CD4-positive, alpha-beta T cell treated with Interleukin-2 at 100 ng/mL for 4 hours (primary cell): Measurements from ENCODE around the gene ARMCX6.
"Not testable (repeated sequence)": the region's sequence is repeated elsewhere in the genome, so short reads cannot be mapped to it uniquely, and the experiment has no call there.

Experiments used
- DNase-seq: peaks from one replicate; pipeline ENCODE4 v3.0.0-alpha.2; 2020; ENCODE audit warnings: low spot score

ARMCX6 gene

GRCh38 chrX:101617211-101618191, at the start of gene ARMCX6:
ARMCX6 (minus strand) TSS chrX:101618000; CDS start chrX:101616620, 1,380 bp downstream.
- peak; percentile 69 for DNase-seq

- peak; percentile 1 for DNase-seq
Measured at GRCh38 chrX:101659601-101660063, 41.8 kb upstream of the ARMCX6 start, which contains the start of gene ARMCX2. ARMCX2 (minus strand) TSS chrX:101659850; CDS start chrX:101657588, 2,262 bp downstream.

DNA sequence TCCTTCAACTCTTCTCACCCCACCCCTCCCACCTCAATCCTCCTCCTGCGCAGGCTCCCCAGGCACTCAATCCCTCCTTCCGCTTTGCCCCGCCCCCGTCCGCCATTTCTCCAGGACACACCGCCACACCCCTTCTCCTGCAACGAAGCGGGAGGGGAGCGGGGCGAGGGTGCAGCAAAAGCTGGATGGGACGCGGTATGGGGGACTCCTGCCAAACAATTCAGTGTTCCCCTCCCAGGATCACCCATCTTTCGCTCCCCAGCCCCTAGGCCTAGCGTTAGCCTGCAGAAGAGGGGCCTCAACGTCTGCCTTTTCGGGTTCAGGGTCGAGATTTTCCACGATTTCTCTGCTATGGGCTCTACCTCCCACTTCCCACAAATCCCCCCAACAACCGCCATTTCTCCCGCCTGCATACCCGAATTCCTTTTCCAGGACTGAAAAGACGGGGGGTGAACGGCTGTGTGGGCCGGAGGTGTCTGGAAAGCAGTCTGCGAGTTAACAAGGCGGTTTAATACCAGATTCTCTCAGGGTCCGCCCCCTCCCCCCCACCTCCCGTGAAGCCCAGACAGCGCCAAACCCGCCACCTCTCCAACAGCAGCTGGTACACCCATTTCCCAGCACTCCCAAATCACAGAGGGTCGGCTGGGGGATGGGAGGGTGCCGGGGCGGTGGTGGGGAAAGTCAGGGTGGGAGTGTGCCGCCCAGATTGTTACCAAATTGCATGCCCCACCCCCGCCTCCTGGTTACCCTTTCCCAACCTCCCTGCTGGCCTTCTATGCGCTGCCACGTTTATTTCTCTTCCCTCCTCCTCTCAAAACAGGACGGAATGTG, 41.1 kb upstream of the ARMCX6 start:
- DNase-seq = peak; percentile 48

- DNase-seq = no peak
Measured at GRCh38 chrX:101657495-101657894, 39.7 kb upstream of the ARMCX6 start.

GRCh38 chrX:101656817-101657216, 39.0 kb upstream of the ARMCX6 start:
- DNase-seq = no peak

- DNase-seq = peak; percentile 0
Measured at GRCh38 chrX:101655534-101655933, 37.7 kb upstream of the ARMCX6 start.

DNA sequence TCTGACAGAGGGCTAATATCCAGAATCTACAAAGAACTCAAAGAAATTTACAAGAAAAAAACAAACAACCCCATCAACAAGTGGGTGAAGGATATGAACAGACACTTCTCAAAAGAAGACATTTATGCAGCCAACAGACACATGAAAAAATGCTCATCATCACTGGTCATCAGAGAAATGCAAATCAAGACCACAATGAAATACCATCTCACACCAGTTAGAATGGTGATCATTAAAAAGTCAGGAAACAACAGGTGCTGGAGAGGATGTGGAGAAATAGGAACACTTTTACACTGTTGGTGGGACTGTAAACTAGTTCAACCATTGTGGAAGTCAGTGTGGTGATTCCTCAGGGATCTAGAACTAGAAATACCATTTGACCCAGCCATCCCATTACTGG, 29.9 kb upstream of the ARMCX6 start:
- not testable (repeated sequence) for DNase-seq

DNA sequence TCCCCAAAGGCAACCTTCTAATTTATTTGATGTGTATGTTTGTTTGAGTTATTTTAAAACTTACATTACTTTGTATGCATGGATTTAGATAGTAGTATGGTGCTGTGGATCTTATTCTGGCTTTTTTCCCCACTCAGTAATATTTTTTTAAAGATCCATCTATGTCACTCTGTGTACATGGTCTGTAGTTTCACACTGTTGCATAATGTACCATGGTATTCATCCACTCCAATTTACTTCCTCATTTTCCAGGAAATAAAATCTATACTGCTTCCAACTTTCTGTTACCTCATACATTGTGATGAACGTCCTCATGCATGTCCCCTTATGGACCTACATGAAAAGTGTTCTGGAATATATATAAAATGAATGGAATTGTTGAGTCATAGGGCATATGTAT, 24.3 kb upstream of the ARMCX6 start:
- DNase-seq = no peak

GRCh38 chrX:101639583-101639982, 21.8 kb upstream of the ARMCX6 start:
- DNase-seq = no peak

- DNase-seq = no peak
Measured at GRCh38 chrX:101619364-101619763, 1.6 kb upstream of the ARMCX6 start.

DNA sequence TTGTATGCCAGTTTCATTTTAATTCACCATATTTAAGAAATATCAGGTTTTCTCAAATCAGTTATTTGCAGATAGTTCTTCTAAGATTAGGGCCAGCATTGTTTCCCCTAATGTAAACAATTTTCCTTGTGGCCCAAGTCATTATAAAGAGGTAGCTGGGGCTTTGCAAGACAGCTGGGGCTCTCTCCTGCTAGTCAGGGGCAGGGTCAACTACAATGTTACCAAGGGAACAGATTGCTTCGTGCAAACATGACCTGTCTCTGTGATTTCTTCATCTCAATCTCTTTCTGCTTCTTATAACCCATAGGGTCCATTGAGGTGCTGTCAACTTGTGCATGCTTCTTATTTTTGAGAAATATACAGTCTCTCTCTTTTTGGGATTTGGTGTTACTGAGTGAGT, 12.1 kb downstream of the ARMCX6 start:
- DNase-seq = no peak

DNA sequence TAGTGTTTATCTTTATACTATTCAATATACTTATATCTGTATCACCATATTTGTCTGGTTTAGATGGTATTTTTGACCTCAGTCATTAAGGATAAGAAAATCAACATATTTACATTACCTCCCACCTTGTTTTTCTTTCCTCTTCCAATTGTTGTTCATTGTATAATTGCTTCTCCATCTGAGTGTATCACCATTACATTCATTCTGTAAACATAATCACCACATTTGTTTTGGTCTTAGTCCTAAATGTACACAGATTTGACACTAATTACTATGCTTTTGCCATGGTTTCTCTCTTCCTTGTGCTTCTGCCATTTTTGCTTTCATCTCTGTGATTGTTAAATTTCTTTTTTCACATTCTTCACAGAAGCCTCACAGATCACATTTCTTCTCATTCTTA, 12.7 kb downstream of the ARMCX6 start:
- no peak for DNase-seq

DNA sequence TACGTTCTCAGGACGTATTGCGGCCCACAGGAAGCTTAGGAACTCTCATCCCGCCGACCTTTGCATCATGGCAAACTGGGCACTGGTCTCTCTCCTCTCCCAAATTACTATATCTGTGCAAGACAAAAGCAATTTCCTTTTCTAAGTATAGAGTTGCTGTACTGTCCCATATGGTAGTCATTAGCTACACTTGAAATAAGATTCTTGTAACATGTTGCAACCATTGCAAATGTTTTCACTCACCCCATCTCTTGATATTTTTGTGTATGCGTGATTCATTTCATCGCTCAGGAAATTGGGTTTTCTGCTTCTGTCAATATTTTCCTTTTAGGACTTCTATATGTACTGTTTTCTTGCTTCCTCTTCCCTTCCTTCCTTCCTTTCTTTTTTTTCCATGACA, 15.7 kb downstream of the ARMCX6 start:
- no peak for DNase-seq

DNA sequence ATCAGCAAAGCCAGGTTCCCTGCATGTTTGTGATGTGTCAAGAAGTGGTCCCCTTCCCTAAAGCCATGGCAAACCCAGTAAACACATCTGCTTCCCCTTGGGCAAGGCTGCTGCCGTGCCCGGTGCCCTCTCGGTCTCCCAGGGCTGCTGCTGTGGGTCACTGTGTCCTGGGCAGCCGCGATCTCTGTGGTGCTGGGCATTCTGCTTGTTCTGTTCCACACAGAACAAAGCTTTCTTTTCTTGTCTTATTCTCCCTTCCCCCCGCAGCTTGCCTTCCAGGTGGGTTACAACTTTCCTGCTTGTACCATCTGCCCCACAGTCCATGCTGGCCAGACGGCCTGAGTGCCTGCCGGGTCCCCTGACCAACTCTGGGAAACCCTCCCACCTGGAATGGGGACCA, 18.2 kb downstream of the ARMCX6 start:
- DNase-seq = not testable (repeated sequence)

GRCh38 chrX:101595739-101596419, 21.9 kb downstream of the ARMCX6 start:
- peak; percentile 64 for DNase-seq
